GM21390 (cell line): ENCODE results near the gene C9orf50.

Experiments
- ATAC-seq: cut with Tn5 transposase; IDR thresholded peaks from one replicate; pipeline ENCODE4 v1.9.1; 2021; ENCODE audit not compliant: unreplicated experiment

The C9orf50 gene

DNA sequence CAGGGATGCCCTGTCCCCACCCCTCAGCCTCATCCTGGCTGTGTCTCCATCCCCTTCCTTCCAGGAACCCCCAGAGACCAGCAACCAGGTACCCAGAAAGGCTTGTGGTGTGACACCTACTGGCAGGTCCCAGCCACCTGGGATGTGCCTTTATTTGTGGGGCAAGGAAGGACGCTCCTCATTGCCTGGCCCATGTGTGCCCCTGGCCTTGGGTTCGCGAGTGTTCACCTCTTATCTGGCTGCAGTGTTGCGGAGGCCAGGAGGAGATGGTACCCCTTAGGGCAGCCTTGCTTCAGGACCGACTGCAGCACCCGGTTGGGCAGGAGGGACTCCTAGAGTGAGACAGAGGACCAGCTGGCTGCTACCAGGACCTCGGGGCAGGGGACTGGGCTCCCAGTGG lies 8.8 kb downstream of the C9orf50 start:
- ATAC-seq, result no peak

DNA sequence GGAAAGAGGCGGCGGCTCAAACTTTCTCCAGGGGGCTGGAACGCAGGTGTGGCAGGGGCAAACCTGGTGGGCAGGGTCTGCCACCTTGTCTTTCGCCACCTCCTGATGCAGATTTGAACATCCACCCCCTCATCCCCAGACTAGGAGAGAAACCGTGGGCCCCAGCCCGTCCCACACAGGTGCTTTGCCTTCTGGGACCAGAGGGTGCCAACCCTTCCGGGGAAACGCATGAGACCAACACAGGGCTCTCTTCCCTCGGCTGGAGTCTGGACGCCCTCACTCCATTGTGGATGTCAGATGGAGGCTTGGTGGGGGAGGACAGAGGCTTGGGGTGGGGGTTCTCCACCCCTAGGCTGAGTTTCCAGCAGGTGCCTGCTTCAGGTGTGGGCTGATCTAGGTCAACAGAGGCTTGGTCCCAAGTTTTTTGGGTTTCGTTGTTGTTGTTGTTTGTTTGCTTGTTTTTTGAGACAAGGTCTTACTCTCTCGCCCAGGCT lies 9.5 kb downstream of the C9orf50 start:
- no peak for ATAC-seq

DNA sequence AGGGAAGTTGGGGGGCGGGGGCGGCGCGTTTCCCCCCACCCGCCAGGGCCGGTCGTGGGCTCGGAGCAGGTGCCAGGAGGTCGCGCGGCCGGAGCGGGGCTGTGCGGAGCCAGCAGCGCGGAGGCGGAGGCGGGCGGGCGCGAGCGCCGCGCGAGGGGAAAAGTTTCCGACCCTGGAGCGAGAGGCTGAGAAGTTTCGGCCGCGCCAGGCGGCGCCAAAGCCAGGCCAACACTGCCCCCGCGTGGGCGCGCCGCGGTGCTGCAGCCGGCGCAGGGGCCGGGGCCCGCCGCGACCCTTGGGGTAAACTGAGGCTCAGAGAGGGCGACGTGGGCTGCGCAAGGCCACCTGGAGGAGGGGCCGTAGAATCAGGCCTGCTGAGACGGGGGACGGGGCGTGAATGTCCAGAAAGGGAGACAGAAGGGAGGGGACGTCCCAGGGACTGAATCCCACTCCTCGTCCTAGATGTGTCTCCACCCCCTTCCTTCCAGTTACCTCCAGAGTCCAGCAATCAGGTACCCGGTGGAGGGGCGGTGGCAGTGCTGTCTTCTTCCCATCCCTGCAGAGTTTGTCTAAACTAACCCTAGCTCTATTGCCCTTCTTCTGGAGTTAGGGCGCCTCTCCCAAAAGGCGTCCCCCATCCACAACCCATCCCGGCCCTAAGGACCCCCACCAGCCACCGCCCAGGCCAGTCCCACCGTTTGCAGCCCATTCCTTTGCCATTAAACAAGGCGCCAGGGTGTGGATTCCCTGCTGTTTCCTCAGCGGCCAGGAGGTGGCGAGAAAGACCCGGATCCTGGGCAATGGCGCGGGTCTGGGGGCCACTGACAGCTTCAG lies 10.2 kb downstream of the C9orf50 start:
- ATAC-seq, result peak; percentile 69

DNA sequence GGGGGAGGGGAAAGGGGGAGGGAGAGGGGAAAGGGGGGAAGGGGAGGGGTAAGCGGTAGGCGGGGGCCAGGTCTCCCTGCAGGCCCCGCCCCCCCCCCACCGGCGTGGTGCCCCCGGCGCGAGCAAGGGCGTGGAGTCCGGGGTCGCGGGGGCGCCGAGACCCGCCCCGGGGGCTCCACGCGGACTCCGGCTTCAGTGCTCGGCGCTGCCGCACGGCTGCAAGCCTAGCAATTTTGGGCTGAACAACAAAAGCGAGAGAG lies 10.8 kb downstream of the C9orf50 start:
- ATAC-seq, result no peak

DNA sequence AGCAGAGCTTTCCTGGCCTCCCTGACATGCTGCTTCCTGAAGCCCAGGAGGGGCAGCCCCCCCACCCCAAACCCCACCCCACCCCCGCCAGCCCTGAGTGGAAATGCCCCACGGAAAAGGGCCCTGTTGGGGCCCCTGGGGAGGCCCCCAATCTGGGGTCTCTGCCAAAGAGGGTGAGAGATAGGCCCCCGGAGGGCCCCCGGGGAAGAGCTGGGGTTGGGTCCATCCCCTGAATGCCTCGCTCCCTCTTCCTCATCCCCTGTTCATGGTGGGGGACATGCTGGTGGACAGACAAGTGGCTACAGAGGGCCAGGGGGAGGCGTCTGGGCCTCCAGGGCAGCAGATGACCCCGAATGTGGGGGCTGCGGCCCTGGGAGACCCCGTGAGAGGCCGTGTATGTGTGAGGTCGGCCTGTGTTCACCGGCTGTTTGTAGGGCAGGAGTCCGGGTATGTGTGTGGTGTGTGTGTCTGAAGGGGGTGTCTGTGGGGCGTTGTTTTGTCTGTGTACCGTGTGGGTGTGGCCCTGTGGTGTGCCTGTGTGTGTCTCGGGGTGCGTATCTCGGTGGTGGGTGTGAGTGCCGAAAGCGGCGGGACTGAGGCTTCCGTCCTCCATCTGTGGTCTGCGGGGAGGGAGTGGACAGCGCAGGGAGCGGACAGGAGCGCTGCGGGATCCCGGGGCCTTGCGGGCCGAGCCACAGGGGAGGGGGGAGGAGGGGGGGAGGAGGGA lies 11.3 kb downstream of the C9orf50 start:
- ATAC-seq, result no peak

DNA sequence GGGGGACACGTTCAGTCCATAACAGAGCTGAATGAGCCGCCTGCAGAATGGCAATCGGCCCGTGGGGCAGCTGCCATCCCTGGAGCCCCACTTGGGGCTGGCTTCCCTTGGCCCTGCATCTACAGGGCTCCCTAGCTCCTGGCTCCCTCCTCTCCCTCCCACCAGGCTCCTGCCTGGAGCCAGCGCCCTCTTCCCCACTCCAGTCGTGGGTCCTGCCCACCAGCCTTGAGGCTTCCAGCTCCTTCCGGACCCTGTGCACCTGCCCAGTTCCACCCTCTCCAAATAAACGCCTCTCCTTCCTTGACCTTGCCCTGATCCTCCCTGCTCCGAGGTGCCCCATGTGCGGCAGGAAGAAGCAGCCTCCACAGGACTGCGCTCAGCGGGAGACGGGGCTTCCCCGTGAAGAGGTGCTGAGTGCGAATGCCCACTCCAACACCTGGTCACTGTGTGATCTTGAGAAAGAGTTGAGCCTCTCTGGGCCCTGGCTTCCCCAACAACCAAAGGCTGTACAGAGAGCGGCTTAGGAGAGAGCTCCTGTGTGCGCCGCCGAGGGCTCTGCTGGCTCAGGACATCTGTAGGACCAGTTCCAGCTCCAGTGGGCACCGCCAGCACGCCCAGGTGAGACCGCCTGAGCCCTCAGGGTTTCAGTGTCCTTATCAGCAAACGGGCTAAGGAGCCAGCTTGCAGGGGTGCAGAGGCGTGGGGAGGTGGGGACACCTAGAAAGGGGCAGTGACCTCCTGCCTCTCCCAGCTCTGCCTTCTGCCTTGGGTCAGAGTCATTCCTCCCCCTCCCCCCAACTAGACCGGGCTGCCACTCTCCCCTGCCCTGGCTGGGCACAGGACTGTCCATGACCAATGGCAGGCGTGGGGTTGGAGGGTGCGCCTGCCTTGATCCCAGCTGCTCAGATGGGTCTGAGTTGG lies 12.1 kb downstream of the C9orf50 start:
- ATAC-seq, result no peak

DNA sequence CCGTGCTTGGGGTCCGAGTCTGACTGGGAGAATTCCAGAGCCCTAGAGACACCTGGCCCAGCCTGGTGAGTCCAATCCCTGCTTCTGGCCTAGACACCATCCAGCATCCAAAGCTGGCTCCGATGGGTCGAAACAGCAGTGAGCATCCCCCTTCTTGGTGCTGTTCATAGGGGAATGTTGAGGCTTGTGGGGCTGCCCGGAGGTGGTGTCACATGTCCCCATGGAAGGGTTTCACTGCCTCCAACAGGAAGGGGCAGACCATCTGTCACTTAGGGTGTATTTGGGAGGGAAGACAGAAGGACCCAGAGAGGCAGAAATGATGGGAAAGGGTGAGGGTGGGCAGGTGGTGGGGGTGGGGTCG lies 13.9 kb downstream of the C9orf50 start:
- ATAC-seq, result no peak

DNA sequence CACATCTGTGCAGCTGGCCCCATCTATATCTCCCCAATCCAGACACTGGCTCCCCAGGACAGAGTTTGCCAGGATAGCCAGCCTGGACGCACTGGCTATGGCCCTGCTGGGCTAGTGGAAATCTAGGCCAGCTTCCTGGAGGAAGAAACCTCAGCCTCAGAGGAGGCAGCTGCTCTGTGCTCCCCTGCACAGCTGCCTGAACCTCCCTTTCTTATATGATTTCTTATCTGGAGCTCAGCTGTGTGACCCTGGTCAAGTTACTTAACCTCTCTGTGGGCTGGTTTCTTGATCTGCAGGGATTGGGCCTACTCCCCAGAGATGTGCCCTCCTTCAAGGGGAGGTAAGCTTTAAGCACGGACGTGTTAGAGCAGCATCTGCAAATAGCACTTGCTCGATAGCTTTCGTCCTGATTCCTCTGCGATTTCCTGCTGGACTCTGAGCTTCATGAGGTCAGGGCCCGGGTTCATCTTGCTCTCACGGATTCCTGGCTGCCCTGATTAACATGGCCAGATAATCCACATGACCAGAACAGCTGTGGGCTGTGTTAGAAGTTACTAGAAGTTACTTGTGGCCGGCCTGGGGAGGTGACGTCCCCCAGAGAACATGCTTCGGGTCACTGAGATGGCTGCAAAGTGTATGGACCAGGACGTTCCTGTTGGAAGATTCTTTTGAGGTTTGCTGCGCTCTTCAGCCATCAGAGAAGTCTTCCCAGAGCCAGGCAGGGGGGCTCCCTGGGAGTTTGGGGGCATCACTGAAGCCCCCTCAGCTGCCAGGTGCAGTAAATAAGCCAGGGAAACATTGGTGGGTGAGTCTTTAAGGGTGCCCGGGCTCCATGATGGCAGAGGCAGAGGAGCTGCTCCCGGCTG lies 14.5 kb downstream of the C9orf50 start:
- no peak for ATAC-seq

DNA sequence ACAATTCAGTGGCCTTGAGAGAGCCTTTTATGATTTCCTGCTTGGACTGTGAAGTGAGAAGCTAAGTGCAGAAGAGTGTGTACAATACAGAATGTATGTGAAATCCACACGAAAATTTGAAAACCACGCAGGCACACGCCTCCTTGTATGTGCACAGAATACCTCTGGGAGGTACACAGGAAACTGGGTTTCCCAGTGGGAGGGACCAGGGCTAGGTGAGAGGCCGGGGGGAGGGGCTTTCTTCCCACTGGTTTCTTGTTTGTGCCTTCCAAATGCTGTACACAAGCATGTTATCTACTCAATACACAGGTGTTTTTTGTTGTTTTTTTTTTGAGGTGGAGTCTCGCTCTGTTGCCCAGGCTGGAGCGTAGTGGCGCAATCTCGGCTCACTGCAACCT lies 16.1 kb downstream of the C9orf50 start:
- no peak for ATAC-seq

DNA sequence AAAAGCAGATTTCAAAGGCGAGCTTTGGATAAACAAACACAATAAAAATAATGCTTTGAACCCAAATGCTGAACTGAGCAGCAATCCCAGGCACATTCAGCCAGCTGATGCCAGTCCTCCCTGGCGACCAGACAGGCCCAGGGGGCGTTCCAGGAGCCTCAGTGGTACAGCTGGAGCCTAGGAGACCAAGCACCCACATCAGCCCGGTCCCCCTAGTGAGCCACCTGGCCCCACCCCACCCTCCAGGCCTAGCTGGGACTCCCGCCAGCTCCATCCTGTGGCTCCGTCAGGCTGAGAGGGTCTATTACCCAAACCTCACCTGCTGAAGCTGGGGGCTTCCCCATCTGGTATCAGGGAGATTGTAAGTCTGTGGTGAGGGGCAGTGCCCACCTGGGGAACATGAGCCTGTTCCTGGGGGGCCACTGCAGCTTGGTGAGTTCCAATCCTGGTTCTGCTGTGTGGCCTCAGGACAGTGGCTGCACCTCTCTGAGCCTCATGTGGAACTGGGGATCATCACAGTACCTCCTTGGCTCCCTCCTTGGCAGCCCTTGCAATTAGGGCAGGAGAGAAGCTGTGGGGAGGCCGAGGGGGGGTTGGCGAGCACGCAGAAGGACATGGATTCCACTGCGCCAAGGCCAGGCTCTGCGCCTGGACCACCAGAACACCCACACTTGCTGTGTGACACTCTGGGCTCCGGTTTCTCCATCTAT lies 16.7 kb downstream of the C9orf50 start:
- no peak for ATAC-seq

DNA sequence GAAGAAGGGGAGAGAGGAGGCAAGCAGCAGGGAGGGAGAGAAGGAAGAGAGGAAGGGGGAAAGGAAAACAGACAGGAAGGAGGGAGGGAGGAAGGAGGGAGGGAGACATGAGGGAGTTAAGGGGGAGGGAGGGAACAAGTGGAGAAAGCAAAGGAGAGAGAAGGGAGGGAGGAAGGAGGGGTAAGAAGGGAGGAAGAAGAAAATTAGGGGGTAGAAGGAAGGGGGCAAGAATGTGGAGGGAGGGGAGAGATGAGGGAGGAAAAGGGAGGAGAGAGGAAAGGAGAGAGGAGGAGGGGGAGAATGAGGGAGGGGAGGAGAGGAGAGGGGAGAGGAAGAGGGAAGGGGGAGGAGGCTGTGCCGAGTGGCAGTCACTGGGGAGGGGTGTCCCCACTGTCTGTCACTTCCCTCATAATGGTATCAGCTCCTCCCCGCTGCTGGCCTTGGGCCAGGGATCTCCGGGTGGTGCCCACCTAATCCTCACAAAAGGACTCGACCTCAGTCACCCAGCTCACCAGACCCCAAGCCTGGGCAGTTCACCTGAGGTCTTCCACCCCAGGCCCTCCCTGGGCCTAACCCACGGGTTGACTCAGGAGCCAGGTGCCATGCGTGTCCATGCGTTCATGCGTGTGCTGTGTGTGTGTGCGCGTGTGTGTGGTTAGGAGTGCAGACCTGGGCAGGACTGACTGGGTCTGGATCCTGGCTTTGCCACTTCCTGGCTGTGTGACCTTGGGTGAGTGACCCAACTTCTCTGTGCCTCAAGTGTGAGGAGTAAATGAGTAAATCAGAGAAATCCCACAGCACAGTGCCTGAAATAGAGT lies 18.1 kb downstream of the C9orf50 start:
- ATAC-seq, result no peak

DNA sequence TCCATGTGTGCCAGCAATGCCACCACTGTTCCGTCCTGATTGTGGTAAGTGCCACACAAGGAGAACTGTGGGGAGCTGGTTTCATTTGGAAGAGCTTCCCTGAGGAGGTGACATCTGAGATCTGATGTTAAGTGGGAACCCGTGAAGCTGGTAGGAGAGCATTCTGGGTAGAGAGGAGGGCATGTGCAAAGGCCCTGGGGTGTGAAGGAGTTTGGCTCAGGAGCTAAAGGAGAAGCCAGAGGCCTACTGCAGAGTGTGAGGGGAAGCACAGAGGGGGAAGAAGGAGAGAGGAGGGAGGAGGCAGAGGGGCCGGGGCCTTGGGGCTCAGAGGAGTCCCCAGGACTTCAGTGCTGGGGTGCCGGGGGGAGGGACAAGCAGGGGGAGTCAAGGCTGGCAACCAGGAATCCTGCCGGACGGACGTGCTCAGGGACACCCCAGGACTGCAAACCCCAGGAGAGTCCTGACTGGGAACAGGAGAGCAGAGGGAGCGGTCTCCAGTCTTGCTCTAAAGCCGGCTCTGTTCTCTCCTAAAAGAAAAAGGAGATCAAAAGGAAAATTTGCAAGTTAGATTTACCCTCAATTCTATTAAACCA lies 19.7 kb downstream of the C9orf50 start:
- ATAC-seq, result no peak

DNA sequence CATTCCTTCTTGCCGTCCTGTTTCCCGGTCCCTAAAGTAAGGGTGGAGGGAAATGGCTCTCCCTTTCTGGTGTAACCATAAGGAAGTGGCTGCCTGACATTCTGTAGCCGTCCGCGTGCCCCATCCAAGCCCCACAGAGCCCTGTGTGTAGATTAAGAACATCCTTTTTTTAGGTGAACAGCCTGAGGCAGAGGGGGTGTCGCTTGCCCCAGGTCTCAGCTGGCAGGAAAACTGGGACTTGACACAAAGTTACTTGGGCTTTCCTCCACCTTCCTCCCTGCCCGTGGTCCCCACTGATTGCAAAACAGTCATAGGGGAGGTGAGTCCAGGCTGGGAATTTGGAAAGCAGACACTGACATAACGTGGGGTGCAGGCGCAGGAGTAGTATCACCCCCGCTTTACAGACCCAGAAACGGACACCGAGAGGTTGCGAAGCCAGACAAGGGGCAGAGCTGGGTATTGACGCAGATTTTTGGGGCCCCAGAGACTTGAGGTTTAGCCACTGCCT lies 22.8 kb downstream of the C9orf50 start:
- ATAC-seq, result no peak

DNA sequence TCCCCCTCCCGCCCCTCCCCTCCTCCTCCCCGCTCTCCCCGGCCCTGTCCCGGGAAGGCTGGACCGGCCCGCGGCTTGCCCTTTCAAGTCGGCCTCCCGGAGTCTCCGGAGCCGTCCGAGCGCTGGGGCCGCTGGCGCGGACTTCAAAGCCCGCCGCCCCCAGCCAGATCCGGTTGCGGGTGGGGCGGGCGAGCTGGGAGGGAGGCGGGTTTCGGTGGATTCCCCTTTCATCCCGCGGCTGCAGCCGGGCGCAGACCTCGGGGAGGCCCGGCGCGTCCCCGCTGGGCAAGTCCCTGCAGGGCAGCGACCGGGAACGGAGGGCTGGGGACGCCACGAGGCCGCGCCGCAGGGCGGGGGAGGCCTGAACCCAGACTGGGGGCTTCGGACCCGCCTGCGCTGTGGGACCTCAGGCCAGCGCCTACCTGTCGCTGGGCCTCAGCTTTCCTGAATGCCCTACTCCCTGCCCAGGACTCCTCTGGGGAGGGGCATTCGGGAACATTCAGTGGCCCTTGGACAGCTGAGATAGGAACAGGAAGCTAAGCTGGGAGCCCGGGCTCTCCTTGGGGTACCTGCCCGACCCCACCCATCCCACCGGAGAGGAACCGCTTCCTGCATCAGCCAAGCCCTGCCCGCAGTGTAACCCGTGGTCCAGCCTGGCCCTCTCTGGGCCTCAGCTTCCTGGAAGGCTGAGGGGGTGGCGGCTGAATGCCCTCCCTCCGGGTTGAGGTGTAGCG lies 23.4 kb downstream of the C9orf50 start:
- no peak for ATAC-seq

DNA sequence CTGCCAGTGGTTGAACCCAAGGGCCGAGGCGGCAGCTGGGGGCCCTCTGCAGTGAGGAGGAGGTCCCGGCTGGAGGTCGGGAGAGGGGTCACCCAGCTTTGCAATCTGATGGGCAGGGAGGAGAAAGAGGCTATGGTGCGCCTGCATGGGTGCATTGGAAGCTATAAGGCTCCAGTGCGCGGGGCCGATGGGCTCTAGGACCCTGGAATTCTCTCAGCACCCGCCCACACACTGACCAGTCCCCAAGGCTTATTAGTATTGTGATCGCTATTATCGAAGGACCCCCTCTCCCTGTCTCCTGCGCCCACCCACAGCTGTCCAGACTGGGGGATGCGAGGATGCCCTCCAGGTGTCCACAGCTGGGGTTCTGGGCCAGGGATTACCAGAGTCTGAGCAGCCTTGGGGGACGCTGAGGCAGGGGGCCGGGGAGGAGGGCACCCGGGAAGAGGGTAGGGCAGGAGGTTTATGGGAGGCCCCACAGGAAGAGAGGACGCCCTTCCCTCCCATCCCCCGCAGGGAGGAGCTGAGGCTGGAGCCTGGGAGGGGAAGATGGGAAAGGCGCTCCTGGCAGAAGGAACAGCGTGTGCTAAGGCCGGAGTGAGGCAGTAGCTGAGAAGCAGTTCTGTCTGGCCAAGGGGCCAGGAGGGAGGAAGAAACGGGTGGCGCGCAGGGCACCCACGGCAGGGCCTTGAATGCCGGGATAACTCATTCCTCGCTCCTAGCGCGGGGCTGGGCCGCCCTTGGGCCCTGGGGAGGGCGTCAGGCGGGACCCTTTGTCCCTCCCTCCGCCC lies 24.2 kb downstream of the C9orf50 start:
- no peak for ATAC-seq

DNA sequence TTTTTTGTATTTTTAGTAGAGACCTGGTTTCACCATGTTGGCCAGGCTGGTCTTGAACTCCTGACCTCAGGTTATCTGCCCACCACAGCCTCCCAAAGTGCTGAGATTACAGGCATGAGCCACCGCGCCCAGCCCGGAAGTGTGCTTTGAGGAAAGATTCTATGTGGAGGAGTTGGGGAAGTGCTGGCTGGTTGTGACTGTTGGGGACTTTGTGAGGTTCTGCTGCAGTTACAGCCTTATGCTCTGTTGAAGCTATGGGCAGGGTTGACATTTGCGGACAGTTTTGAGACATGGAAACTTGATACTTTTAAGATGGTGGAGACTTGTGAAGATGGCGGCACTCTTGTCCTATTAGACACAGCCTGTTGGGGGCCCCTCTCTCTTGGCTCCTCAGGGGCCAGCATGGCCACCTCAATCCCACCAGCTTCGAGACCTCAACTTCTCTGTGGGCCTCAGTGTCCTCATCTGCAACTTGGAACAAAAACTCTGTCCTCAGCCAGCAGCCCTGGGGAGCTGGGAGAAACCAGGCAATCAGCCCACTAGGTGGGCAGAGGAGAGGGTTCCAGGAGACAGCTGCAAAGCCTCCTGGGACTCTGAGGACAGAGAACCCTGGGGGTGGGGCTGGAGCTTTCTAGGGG lies 24.9 kb downstream of the C9orf50 start:
- no peak for ATAC-seq

DNA sequence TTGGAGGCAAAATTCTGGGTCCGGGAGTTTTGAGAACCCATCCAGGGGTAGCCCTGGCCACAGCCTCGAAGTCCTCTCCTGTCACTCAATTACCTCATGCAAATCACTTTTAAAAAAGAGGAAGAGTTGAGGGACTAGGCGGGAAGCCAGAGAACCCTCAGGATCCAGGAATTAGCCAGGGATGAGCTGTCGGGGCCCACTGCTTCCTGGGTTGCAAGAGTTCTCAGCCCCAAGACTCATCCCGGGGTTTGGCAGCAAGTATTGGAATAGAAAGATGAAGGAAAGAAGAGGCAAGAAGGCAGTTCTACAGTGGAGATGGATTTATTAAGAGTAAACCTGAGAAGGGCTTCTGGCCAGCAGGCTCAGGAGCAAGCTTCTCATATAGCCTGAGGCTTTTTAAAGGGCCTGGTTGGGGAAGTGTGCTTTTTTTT lies 25.6 kb downstream of the C9orf50 start:
- ATAC-seq, result no peak
